Tibial artery (tissue), 4 donors: Measurements from ENCODE around the gene DPYSL5.

Experiments used
- DNase-seq, 2 donors: peaks; one replicate each; pipeline ENCODE4 v3.0.0-alpha.2; 2019
- H3K27ac ChIP-seq, 2 donors: fragments of 200-600 bp; sonication (generic) in 1 of 2; 1 replicate in 1 of 2; 2 replicates in 1 of 2; pipeline ENCODE4 v1.5.1; 2018 to 2019; ENCODE audit warnings: mild to moderate bottlenecking in 1 of 2
- H3K27me3 ChIP-seq, 2 donors: fragments of 200-600 bp; sonication (generic) in 1 of 2; one replicate each; pipeline versions ENCODE4 v1.5.1 to v1.6.0; 2016 to 2019
- H3K36me3 ChIP-seq, 3 donors: fragments of 200-600 bp; sonication (generic) in 2 of 3; one replicate each; pipeline ENCODE4 v1.5.1; 2016 to 2019; ENCODE audit warnings: mild to moderate bottlenecking in 2 of 3
- H3K4me1 ChIP-seq, 4 donors: fragments of 200-600 bp; sonication (generic) in 2 of 4; 1 replicate in 3 of 4; 2 replicates in 1 of 4; pipeline ENCODE4 v1.5.1; 2016 to 2019
- H3K4me3 ChIP-seq, 2 donors: fragments of 200-600 bp; sonication (generic) in 1 of 2; 1 replicate in 1 of 2; 2 replicates in 1 of 2; pipeline ENCODE4 v1.5.1; 2018 to 2019; ENCODE audit warnings: mild to moderate bottlenecking in 2 of 2
- H3K9me3 ChIP-seq, 3 donors: fragments of 200-600 bp; sonication (generic) in 1 of 3; one replicate each; pipeline ENCODE4 v1.5.1; 2016 to 2019
- intact Hi-C: fragments of 100-400 bp; cut with DNase I; formaldehyde crosslinking; loops from one replicate; pipeline ENCODE4 v1.15.0; 2023; ENCODE audit warnings: low total_unique reads
- TF ChIP-seq, protein P1 (sequence below), 2 experiments: fragments of 200-600 bp in 1 of 2; fragments of 450-650 bp in 1 of 2; IDR thresholded peaks; one replicate each; pipeline ENCODE4 v1.5.1; 2017 to 2019; ENCODE audit warnings: antibody characterized with exemption in 2 of 2, mild to moderate bottlenecking in 1 of 2, moderate library complexity in 1 of 2

DPYSL5 gene

DNA sequence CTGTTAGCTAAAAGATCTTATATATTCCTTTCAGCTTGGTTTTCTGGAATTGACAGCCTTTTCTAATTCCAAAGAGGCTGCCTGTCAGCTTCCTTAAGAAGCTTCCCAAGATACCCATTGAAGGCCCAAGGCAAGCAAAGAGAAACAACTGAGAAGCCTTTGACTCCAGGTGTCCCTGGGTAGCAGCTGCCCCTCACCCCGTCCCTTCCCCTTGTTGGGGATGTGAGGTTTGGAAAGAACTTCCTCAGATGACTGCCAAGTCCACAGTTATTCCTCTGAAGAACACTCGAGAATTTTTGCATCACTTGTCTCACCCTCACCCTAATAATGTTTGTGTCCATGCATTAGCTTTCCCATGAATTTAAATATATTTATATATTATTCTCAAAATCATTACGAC is 135.8 kb downstream of the DPYSL5 start:
- H3K4me1 ChIP-seq, result peaks cover 0 to 8% (median 0%) of the 10 kb centered on the region in 4 donors
- intact Hi-C loops, result no loop called here
- TF ChIP-seq, protein P1, sequence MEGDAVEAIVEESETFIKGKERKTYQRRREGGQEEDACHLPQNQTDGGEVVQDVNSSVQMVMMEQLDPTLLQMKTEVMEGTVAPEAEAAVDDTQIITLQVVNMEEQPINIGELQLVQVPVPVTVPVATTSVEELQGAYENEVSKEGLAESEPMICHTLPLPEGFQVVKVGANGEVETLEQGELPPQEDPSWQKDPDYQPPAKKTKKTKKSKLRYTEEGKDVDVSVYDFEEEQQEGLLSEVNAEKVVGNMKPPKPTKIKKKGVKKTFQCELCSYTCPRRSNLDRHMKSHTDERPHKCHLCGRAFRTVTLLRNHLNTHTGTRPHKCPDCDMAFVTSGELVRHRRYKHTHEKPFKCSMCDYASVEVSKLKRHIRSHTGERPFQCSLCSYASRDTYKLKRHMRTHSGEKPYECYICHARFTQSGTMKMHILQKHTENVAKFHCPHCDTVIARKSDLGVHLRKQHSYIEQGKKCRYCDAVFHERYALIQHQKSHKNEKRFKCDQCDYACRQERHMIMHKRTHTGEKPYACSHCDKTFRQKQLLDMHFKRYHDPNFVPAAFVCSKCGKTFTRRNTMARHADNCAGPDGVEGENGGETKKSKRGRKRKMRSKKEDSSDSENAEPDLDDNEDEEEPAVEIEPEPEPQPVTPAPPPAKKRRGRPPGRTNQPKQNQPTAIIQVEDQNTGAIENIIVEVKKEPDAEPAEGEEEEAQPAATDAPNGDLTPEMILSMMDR (IDR thresholded peaks at IDR 0.05), result no peak

DNA sequence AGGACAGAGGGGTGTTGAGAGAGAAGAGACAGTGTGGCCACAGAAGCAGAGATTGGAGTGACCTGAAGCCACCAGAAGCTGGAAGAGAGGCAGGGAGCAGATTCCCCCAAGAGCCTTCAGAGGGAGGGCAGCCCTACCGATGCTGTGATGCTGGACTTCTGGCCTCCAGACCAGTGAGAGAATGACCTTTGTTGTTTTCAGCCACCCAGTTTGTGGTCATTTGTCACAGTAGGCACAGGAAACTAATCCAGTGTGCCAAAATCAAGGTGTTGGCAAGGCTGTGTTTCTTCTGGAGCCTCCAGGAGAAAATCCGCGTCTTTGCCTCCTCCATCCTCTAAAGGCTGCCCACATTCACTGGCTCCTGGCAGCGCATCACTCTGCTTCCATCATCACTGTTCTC is 137.9 kb downstream of the DPYSL5 start:
- peaks cover 0 to 4% (median 0%) of the 10 kb centered on the region in 3 donors for H3K36me3 ChIP-seq
- H3K4me1 ChIP-seq, result peaks cover 0 to 8% (median 0%) of the 10 kb centered on the region in 4 donors
- intact Hi-C loops, result no loop called here
- no peak overlapping the region for H3K4me3 ChIP-seq
- H3K27ac ChIP-seq, result no peak overlapping the region
- no peaks in the 10 kb centered on the region for H3K9me3 ChIP-seq
- TF ChIP-seq, protein P1 (IDR thresholded peaks at IDR 0.05), result no peak
- DNase-seq, result no peak
- H3K27me3 ChIP-seq, result no peaks in the 10 kb centered on the region

More for the DNA sequence above, 135.8 kb downstream of the DPYSL5 start:
- H3K4me3 ChIP-seq, result no peak overlapping the region
- DNase-seq, result no peak
- H3K27me3 ChIP-seq, result no peaks in the 10 kb centered on the region
- peaks cover 0 to 4% (median 0%) of the 10 kb centered on the region in 3 donors for H3K36me3 ChIP-seq
- H3K27ac ChIP-seq, result no peak overlapping the region
- no peaks in the 10 kb centered on the region for H3K9me3 ChIP-seq

DNA sequence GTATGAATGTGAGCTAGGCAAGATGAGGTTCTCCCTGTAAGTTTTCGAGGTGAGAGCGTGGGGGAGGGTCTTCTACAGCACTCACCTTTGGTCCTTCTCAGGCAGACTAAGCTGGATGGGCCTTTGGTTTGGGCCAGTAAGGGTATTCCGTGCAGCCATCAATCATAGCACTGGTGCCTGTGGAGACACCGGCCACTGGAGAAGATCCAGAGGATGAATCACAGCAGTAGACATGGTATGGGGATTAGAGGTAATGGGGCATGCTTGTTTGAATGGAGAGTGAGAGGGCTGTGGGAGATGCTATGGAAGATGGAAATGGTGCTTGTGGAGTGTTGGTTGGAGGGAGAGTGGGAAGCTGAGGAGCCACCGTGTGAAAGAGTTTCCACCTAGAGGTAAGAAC is 138.6 kb downstream of the DPYSL5 start:
- TF ChIP-seq, protein P1 (IDR thresholded peaks at IDR 0.05), result no peak
- Histone ChIP-seq H3K27ac (no peak overlapping the region), H3K4me1 (peaks cover 0 to 8% (median 0%) of the 10 kb centered on the region in 4 donors), H3K4me3 (no peak overlapping the region), H3K36me3 (peaks cover 0 to 4% (median 0%) of the 10 kb centered on the region in 3 donors), H3K27me3 (no peaks in the 10 kb centered on the region), H3K9me3 (no peaks in the 10 kb centered on the region)
- no peak for DNase-seq
- intact Hi-C loops, result no loop called here

DNA sequence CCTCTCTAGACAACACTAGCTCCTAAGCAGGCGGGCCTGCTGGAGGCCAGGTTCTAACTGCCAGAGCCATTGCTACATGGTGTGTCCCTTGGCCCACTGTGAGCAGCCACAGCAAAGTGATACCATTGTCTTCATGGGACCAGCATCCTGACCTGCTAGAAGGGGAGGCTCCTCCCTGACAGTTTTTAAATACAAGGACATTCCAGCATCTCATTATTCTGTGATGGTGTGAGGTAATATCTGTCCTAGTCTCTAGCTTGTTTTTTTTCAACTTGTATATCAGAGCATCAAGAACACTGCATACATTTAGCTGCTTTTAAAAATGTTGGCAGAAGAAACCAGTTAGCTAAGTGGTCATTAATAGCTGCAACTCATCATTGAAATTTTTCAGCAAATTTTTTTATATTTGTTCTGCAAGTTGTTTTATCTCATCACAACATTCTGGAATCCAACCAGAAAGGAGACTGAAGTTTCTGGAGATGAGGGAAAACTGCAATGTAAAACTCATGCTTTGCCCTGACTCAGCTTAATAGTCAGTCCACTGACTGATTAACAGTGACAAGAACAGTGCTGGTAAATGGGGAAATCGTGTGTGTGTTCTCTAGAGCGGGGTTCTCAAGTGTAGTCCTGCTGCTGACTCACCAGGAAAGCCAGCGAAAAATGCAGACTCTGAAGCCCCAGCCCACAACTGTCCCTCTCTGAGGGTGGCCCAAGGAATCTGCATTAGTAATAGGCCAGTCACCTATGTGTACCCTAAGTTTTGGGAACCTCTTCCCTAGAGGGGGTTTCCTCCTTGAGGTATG is 140.3 kb downstream of the DPYSL5 start:
- Histone ChIP-seq H3K4me1 (no peaks in the 10 kb centered on the region), H3K27ac (no peak overlapping the region), H3K9me3 (no peaks in the 10 kb centered on the region), H3K36me3 (peaks cover 0 to 4% (median 0%) of the 10 kb centered on the region in 3 donors), H3K4me3 (no peak overlapping the region), H3K27me3 (no peaks in the 10 kb centered on the region)
- TF ChIP-seq, protein P1 (IDR thresholded peaks at IDR 0.05), result no peak
- no peak for DNase-seq
- intact Hi-C loops, result no loop called here

DNA sequence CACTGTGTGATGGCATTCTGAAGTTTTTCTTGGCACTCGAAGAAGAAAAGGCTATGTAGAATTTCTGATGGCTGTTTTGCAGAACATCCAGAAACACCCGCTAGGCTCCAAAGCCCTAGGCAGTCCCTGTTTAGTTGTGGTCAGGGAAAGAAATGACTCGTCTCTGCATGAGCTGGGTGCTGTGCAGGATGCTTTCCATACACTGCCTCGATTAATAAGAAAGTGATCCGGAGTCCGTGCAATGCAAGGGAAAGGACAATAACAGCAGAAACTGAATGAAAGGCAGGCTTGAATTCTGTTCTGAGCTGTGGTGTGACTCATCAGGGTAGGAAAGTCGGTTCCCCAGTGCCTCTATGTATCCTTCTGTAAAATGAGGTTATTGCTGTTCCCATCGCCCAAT is 141.2 kb downstream of the DPYSL5 start:
- H3K27me3 ChIP-seq, result no peaks in the 10 kb centered on the region
- no peak overlapping the region for H3K27ac ChIP-seq
- H3K4me1 ChIP-seq, result no peaks in the 10 kb centered on the region
- no peak overlapping the region for H3K4me3 ChIP-seq
- H3K9me3 ChIP-seq, result no peaks in the 10 kb centered on the region
- TF ChIP-seq, protein P1 (IDR thresholded peaks at IDR 0.05), result no peak
- H3K36me3 ChIP-seq, result peaks cover 0 to 4% (median 0%) of the 10 kb centered on the region in 3 donors
- DNase-seq, result no peak
- intact Hi-C loops, result no loop called here
